WERI-Rb-1 (cell line): ENCODE results near the gene PKP2.

ENCODE experiments used
- DNase-seq: peaks from one replicate; pipeline ENCODE4 v3.0.0-alpha.2; 2020
- H3K27ac ChIP-seq: fragments of 250-450 bp; sonication (Bioruptor Pico); 2 replicates; pipeline ENCODE4 v1.5.1; 2020; ENCODE audit warnings: mild to moderate bottlenecking, moderate library complexity
- H3K27me3 ChIP-seq: fragments of 250-450 bp; sonication (Bioruptor Pico); 2 replicates; pipeline ENCODE4 v1.5.1; 2021; ENCODE audit warnings: mild to moderate bottlenecking, low read depth, moderate library complexity; ENCODE audit not compliant: insufficient read depth, severe bottlenecking
- H3K36me3 ChIP-seq: fragments of 250-450 bp; sonication (Bioruptor Pico); 2 replicates; pipeline ENCODE4 v1.5.1; 2020; ENCODE audit warnings: mild to moderate bottlenecking, moderate library complexity
- H3K4me3 ChIP-seq: 2 replicates; pipeline ENCODE4 v1.5.1; 2011; ENCODE audit warnings: low read depth, mild to moderate bottlenecking, control low read depth, low read length
- H3K9me3 ChIP-seq: fragments of 250-450 bp; sonication (Bioruptor Pico); 2 replicates; pipeline ENCODE4 v1.5.1; 2021; ENCODE audit warnings: mild to moderate bottlenecking, moderate library complexity; ENCODE audit not compliant: severe bottlenecking
- CTCF ChIP-seq: IDR thresholded peaks from 2 replicates; pipeline ENCODE4 v1.5.1; 2011; ENCODE audit warnings: low read depth, mild to moderate bottlenecking, control low read depth, inconsistent platforms, low read length

Gene PKP2

GRCh38 chr12:32788405-32788804 lies 108.2 kb downstream of the PKP2 start:
- Histone ChIP-seq H3K4me3 (no peak overlapping the region), H3K36me3 (no peaks in the 10 kb centered on the region), H3K27ac (no peak overlapping the region), H3K27me3 (no peaks in the 10 kb centered on the region), H3K9me3 (no peaks in the 10 kb centered on the region)
- DNase-seq = no peak
- TF ChIP-seq CTCF = no peak

- DNase-seq = no peak
- no peaks in the 10 kb centered on the region for H3K36me3 ChIP-seq
- no peak for TF ChIP-seq CTCF
Measured at GRCh38 chr12:32785557-32785956, 111.0 kb downstream of the PKP2 start.

GRCh38 chr12:32783029-32783428 lies 113.5 kb downstream of the PKP2 start:
- H3K27me3 ChIP-seq = no peaks in the 10 kb centered on the region
- H3K4me3 ChIP-seq = no peak overlapping the region
- TF ChIP-seq CTCF = no peak
- no peaks in the 10 kb centered on the region for H3K36me3 ChIP-seq
- no peak overlapping the region for H3K27ac ChIP-seq
- no peaks in the 10 kb centered on the region for H3K9me3 ChIP-seq
- no peak for DNase-seq

More at GRCh38 chr12:32785557-32785956, 111.0 kb downstream of the PKP2 start:
- Histone ChIP-seq H3K9me3 (no peaks in the 10 kb centered on the region), H3K27ac (no peak overlapping the region), H3K4me3 (no peak overlapping the region), H3K27me3 (no peaks in the 10 kb centered on the region)

GRCh38 chr12:32780071-32780470 lies 116.5 kb downstream of the PKP2 start:
- Histone ChIP-seq H3K36me3 (no peaks in the 10 kb centered on the region), H3K9me3 (no peaks in the 10 kb centered on the region), H3K27me3 (no peaks in the 10 kb centered on the region), H3K27ac (no peak overlapping the region), H3K4me3 (no peak overlapping the region)
- TF ChIP-seq CTCF = no peak
- no peak for DNase-seq

- Histone ChIP-seq H3K27ac (no peak overlapping the region), H3K9me3 (no peaks in the 10 kb centered on the region), H3K27me3 (no peaks in the 10 kb centered on the region), H3K4me3 (no peak overlapping the region), H3K36me3 (no peaks in the 10 kb centered on the region)
- no peak for TF ChIP-seq CTCF
- DNase-seq = no peak
Measured at GRCh38 chr12:32777691-32778175, 118.8 kb downstream of the PKP2 start.

- Histone ChIP-seq H3K27ac (no peak overlapping the region), H3K9me3 (no peaks in the 10 kb centered on the region), H3K4me3 (no peak overlapping the region), H3K27me3 (no peaks in the 10 kb centered on the region), H3K36me3 (no peaks in the 10 kb centered on the region)
- no peak for DNase-seq
- no peak for TF ChIP-seq CTCF
Measured at GRCh38 chr12:32777159-32777558, 119.4 kb downstream of the PKP2 start.
